Neural cell (in vitro differentiated cells): ENCODE data around the gene ATXN7L1. TPM values are rescaled to one million over a fixed set of nuclear protein-coding genes. Genes with fewer than 3 reads are reported as not detected.

ENCODE experiments used
- H2AFZ ChIP-seq: fragments of 200-600, 300-800 bp; sonication (generic), shearing (Covaris generic); 2 replicates; pipeline ENCODE4 v1.6.0; 2014; ENCODE audit warnings: low read depth, mild to moderate bottlenecking, antibody characterized with exemption, low read length, moderate library complexity
- H3F3A ChIP-seq: fragments of 200-600 bp; shearing (Covaris generic); 2 replicates; pipeline ENCODE4 v1.6.1; 2016; ENCODE audit warnings: mild to moderate bottlenecking, moderate library complexity, mixed read lengths, antibody characterized with exemption, low read length; ENCODE audit not compliant: insufficient read depth, poor library complexity, severe bottlenecking
- H3K27ac ChIP-seq: fragments of 200-600, 300-800 bp; sonication (generic), shearing (Covaris generic); 2 replicates; pipeline ENCODE4 v1.5.1; 2014; ENCODE audit warnings: mild to moderate bottlenecking, low read length, moderate library complexity
- H3K27me3 ChIP-seq: fragments of 300-800, 200-600 bp; sonication (generic), shearing (Covaris generic); 2 replicates; pipeline ENCODE4 v1.6.0; 2014; ENCODE audit warnings: mild to moderate bottlenecking, low read depth, low read length, moderate library complexity; ENCODE audit not compliant: insufficient read depth
- H3K36me3 ChIP-seq: fragments of 300-800, 200-600 bp; sonication (generic), shearing (Covaris generic); 2 replicates; pipeline ENCODE4 v1.5.1; 2014; ENCODE audit warnings: mild to moderate bottlenecking, antibody characterized with exemption, low read length, moderate library complexity; ENCODE audit not compliant: insufficient read depth
- H3K4me2 ChIP-seq: fragments of 300-800, 200-600 bp; sonication (generic), shearing (Covaris generic); 2 replicates; pipeline ENCODE4 v1.6.0; 2014; ENCODE audit warnings: mild to moderate bottlenecking, low read length
- H3K4me3 ChIP-seq: fragments of 300-800, 200-600 bp; sonication (generic), shearing (Covaris generic); 2 replicates; pipeline ENCODE4 v1.5.1; 2014; ENCODE audit warnings: mild to moderate bottlenecking, low read length, moderate library complexity
- H3K79me2 ChIP-seq: fragments of 200-600 bp; shearing (Covaris generic); replicated peaks from 2 replicates; pipeline ENCODE4 v1.6.0; 2014; ENCODE audit warnings: mild to moderate bottlenecking, low read length, moderate library complexity; ENCODE audit not compliant: insufficient read depth
- H3K9ac ChIP-seq: fragments of 300-800, 200-600 bp; sonication (generic), shearing (Covaris generic); 2 replicates; pipeline ENCODE4 v1.6.1; 2016; ENCODE audit warnings: mild to moderate bottlenecking, low read length, mixed read lengths
- H3K9me2 ChIP-seq: fragments of 200-600 bp; shearing (Covaris generic); 2 replicates; pipeline ENCODE4 v1.6.1; 2016; ENCODE audit warnings: mild to moderate bottlenecking, low read length, mixed read lengths; ENCODE audit not compliant: insufficient read depth
- H3K9me3 ChIP-seq: fragments of 200-600, 300-800 bp; sonication (generic), shearing (Covaris generic); 2 replicates; pipeline ENCODE4 v1.6.1; 2016; ENCODE audit warnings: mild to moderate bottlenecking, mixed run types, low read length, moderate library complexity, mixed read lengths
- H4K20me1 ChIP-seq: fragments of 200-600 bp; shearing (Covaris generic); 2 replicates; pipeline ENCODE4 v1.6.1; 2016; ENCODE audit warnings: mild to moderate bottlenecking, mixed run types; ENCODE audit not compliant: insufficient read depth
- EP300 ChIP-seq: fragments of 450-650 bp; conservative IDR thresholded peaks from 2 replicates; pipeline ENCODE4 v1.6.1; 2014; ENCODE audit warnings: antibody characterized with exemption, mild to moderate bottlenecking, moderate library complexity; ENCODE audit not compliant: poor library complexity, severe bottlenecking
- EZH2 ChIP-seq: fragments of 200-600, 300-800 bp; shearing (Covaris generic), sonication (generic); IDR thresholded peaks from 2 replicates; pipeline ENCODE4 v1.6.1; 2014; ENCODE audit warnings: antibody characterized with exemption, low read length, borderline replicate concordance, mild to moderate bottlenecking; ENCODE audit not compliant: insufficient read depth, poor library complexity, severe bottlenecking
- MXI1 ChIP-seq: fragments of 450-650 bp; conservative IDR thresholded peaks from 2 replicates; pipeline ENCODE4 v1.6.1; 2014; ENCODE audit warnings: antibody characterized with exemption, mild to moderate bottlenecking; ENCODE audit not compliant: poor library complexity, severe bottlenecking
- POLR2AphosphoS5 ChIP-seq: IDR thresholded peaks from 2 replicates; pipeline ENCODE4 v1.6.1; 2012
- RAD21 ChIP-seq: fragments of 450-650 bp; conservative IDR thresholded peaks from 2 replicates; pipeline ENCODE4 v1.6.1; 2014; ENCODE audit warnings: antibody characterized with exemption, mild to moderate bottlenecking, moderate library complexity
- SMC3 ChIP-seq: fragments of 450-650 bp; conservative IDR thresholded peaks from 2 replicates; pipeline ENCODE4 v1.6.1; 2014; ENCODE audit warnings: antibody characterized with exemption, mild to moderate bottlenecking, moderate library complexity; ENCODE audit not compliant: poor library complexity
- TAF1 ChIP-seq: IDR thresholded peaks from 2 replicates; pipeline ENCODE4 v1.6.1; 2012; ENCODE audit warnings: low read depth
- polyA plus RNA-seq: library from polyadenylated mRNA; depleted of rRNA; stranded (reverse); fragments of >200 nt; gene quantifications from 2 replicates; pipeline ENCODE4 v1.2.3, GENCODE V29; 2014
- TF ChIP-seq, protein P1 (sequence below): fragments of 450-650 bp; IDR thresholded peaks from 2 replicates; pipeline ENCODE4 v1.5.1; 2014; ENCODE audit warnings: antibody characterized with exemption, mild to moderate bottlenecking, moderate library complexity; ENCODE audit not compliant: poor library complexity, severe bottlenecking
- TF ChIP-seq, protein P2 (sequence below): IDR thresholded peaks from 2 replicates; pipeline ENCODE4 v1.6.1; 2012; ENCODE audit warnings: borderline replicate concordance

Gene ATXN7L1
- polyA plus RNA-seq, 1 donor from 2014 or later: 4.3 TPM

DNA sequence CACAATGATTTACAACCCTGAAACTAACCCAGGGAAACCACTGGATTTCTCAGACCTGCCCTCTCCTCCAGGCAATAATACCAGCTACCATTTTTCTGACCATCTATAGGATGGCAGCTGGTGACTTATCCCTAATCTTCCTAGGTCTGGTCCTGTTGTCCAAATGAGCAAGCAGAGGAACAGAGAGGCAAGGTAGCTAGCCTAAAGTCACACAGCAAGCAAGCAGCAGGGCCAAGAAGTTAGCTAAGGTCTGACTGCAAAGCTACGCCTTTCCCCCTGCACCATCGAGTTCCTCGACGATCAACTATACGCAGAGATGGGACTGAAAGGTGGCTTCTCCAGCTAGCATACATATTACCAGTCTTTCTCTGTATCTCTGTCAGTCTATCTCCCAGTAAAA lies 25.3 kb downstream of the ATXN7L1 start:
- Histone ChIP-seq H4K20me1 (no peaks in the 10 kb centered on the region), H3K79me2 (no peaks in the 10 kb centered on the region), H3K9ac (no peak overlapping the region), H2AFZ (no peak overlapping the region), H3K27me3 (no peaks in the 10 kb centered on the region), H3K4me3 (no peak overlapping the region), H3K27ac (no peak overlapping the region), H3K9me3 (peaks cover 3% of the 10 kb centered on the region), H3K9me2 (no peaks in the 10 kb centered on the region), H3F3A (no peaks in the 10 kb centered on the region), H3K36me3 (no peaks in the 10 kb centered on the region), H3K4me2 (no peak overlapping the region)
- TF ChIP-seq SMC3 (no peak), RAD21 (no peak), EP300 (no peak), TAF1 (no peak), MXI1 (no peak), POLR2AphosphoS5 (no peak), EZH2 (no peak)
- TF ChIP-seq, protein P1, sequence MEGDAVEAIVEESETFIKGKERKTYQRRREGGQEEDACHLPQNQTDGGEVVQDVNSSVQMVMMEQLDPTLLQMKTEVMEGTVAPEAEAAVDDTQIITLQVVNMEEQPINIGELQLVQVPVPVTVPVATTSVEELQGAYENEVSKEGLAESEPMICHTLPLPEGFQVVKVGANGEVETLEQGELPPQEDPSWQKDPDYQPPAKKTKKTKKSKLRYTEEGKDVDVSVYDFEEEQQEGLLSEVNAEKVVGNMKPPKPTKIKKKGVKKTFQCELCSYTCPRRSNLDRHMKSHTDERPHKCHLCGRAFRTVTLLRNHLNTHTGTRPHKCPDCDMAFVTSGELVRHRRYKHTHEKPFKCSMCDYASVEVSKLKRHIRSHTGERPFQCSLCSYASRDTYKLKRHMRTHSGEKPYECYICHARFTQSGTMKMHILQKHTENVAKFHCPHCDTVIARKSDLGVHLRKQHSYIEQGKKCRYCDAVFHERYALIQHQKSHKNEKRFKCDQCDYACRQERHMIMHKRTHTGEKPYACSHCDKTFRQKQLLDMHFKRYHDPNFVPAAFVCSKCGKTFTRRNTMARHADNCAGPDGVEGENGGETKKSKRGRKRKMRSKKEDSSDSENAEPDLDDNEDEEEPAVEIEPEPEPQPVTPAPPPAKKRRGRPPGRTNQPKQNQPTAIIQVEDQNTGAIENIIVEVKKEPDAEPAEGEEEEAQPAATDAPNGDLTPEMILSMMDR: no peak
- TF ChIP-seq, protein P2, sequence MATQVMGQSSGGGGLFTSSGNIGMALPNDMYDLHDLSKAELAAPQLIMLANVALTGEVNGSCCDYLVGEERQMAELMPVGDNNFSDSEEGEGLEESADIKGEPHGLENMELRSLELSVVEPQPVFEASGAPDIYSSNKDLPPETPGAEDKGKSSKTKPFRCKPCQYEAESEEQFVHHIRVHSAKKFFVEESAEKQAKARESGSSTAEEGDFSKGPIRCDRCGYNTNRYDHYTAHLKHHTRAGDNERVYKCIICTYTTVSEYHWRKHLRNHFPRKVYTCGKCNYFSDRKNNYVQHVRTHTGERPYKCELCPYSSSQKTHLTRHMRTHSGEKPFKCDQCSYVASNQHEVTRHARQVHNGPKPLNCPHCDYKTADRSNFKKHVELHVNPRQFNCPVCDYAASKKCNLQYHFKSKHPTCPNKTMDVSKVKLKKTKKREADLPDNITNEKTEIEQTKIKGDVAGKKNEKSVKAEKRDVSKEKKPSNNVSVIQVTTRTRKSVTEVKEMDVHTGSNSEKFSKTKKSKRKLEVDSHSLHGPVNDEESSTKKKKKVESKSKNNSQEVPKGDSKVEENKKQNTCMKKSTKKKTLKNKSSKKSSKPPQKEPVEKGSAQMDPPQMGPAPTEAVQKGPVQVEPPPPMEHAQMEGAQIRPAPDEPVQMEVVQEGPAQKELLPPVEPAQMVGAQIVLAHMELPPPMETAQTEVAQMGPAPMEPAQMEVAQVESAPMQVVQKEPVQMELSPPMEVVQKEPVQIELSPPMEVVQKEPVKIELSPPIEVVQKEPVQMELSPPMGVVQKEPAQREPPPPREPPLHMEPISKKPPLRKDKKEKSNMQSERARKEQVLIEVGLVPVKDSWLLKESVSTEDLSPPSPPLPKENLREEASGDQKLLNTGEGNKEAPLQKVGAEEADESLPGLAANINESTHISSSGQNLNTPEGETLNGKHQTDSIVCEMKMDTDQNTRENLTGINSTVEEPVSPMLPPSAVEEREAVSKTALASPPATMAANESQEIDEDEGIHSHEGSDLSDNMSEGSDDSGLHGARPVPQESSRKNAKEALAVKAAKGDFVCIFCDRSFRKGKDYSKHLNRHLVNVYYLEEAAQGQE: no peak

DNA sequence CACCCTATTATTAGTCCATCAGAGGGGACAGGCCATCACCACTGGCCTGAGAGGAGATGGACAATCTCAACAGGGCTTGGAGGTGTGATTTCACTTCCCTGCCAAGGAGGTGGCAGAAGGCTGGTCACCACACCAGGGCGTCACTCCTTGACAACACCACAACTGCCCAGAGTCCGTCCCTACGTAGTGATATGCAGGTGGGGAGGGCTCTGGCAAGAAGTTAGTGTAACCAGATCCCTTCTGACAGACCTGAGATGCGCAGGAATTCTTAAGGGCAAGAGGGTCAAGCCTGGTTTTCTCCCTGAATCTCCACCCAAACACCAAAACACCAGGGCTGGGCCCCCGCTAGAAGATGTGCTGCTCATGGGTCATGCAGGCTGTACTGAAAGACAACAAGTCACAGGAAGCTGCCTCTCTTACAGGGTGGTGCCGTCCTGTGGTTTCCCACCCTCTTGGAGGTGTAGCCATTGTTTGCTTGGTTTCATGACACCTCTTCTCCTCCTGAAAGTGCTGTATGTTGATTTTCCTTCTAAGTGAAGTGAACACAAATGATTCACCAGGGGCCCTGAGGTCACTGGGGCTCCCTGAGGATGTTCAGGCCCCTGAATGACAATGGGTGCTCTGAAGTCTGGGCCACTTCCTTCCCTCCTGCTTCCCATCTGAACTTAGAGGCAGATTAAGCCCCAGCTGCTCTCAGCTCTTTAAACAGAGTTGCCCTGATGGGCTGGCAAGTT lies 27.1 kb downstream of the ATXN7L1 start:
- Histone ChIP-seq H3K4me3 (no peak overlapping the region), H3K4me2 (no peak overlapping the region)

More for the DNA sequence above, 27.1 kb downstream of the ATXN7L1 start:
- no peaks in the 10 kb centered on the region for H4K20me1 ChIP-seq
- H3K27me3 ChIP-seq: no peaks in the 10 kb centered on the region
- H3K9ac ChIP-seq: no peak overlapping the region
- H3K27ac ChIP-seq: no peak overlapping the region
- H3K79me2 ChIP-seq: no peaks in the 10 kb centered on the region
- H3F3A ChIP-seq: no peaks in the 10 kb centered on the region
- H3K9me2 ChIP-seq: no peaks in the 10 kb centered on the region
- TF ChIP-seq, protein P1: no peak
- TF ChIP-seq EZH2 (no peak), POLR2AphosphoS5 (no peak), EP300 (no peak), RAD21 (no peak), MXI1 (no peak), TAF1 (no peak), SMC3 (no peak)
- TF ChIP-seq, protein P2: no peak
- no peak overlapping the region for H2AFZ ChIP-seq
- no peaks in the 10 kb centered on the region for H3K36me3 ChIP-seq
- peaks cover 3% of the 10 kb centered on the region for H3K9me3 ChIP-seq
